K562 (cell line): ENCODE measurements around the gene KCP. TPM values are rescaled to one million over a fixed set of nuclear protein-coding genes. Genes with fewer than 3 reads are reported as not detected.

Source experiments
- ATF7 ChIP-seq: fragments of 450-650 bp; IDR thresholded peaks from 2 replicates; pipeline ENCODE4 v1.7.1; 2014; ENCODE audit warnings: mild to moderate bottlenecking, moderate library complexity
- BCL6 ChIP-seq: fragments of 250-450 bp; sonication (Bioruptor Pico); IDR thresholded peaks from 2 replicates; pipeline ENCODE4 v1.4.0; 2020
- PCBP1 ChIP-seq: fragments of 200-400 bp; formaldehyde crosslinking; IDR thresholded peaks from 2 replicates; pipeline ENCODE4 v1.6.1; 2018; ENCODE audit warnings: mild to moderate bottlenecking, low read depth, low read length; ENCODE audit not compliant: poor library complexity, severe bottlenecking
- RAD21 ChIP-seq, 2 experiments: fragments of 250-450 bp in 1 of 2; fragments of 450-650 bp in 1 of 2; sonication (Bioruptor Pico) in 1 of 2; formaldehyde crosslinking in 1 of 2; IDR thresholded peaks in 1 of 2; conservative IDR thresholded peaks in 1 of 2; 2 replicates each; pipeline versions ENCODE4 v1.4.0 to v1.8.0; 2020 to 2022; ENCODE audit warnings: mild to moderate bottlenecking in 2 of 2, moderate library complexity in 1 of 2
- RB1 ChIP-seq: fragments of 450-650 bp; IDR thresholded peaks from 2 replicates; pipeline ENCODE4 v1.6.1; 2017; ENCODE audit warnings: low read depth, mild to moderate bottlenecking
- RBFOX2 ChIP-seq: fragments of 200-400 bp; formaldehyde crosslinking; IDR thresholded peaks from 2 replicates; pipeline ENCODE4 v1.6.1; 2017; ENCODE audit warnings: low read depth, mild to moderate bottlenecking, low read length, moderate library complexity
- RBM22 ChIP-seq: fragments of 200-400 bp; formaldehyde crosslinking; IDR thresholded peaks from 2 replicates; pipeline ENCODE4 v1.6.1; 2018; ENCODE audit warnings: low read length, low read depth; ENCODE audit not compliant: poor library complexity, severe bottlenecking
- SMARCA4 ChIP-seq: fragments of 450-650 bp; IDR thresholded peaks from 2 replicates; pipeline ENCODE4 v1.6.1; 2016
- TRIM28 ChIP-seq: fragments of 450-650 bp; IDR thresholded peaks from 2 replicates; pipeline ENCODE4 v1.6.1; 2017
- U2AF1 ChIP-seq: fragments of 200-400 bp; formaldehyde crosslinking; optimal IDR thresholded peaks from 2 replicates; pipeline ENCODE3; 2017; ENCODE audit warnings: mild to moderate bottlenecking, low read depth, low read length, moderate library complexity
- ZFX ChIP-seq: sonication (generic); formaldehyde crosslinking; IDR thresholded peaks from 2 replicates; pipeline ENCODE4 v1.8.0; 2022; ENCODE audit warnings: mild to moderate bottlenecking, missing genetic modification reagents, moderate library complexity
- ZNF24 ChIP-seq: fragments of 450-650 bp; IDR thresholded peaks from 2 replicates; pipeline ENCODE4 v1.6.1; 2016
- ZNF436 ChIP-seq: fragments of 250-450, 450-650 bp; sonication (Bioruptor Pico); formaldehyde crosslinking; IDR thresholded peaks from 2 replicates; pipeline ENCODE4 v1.7.0; 2020; ENCODE audit warnings: mild to moderate bottlenecking
- polyA plus RNA-seq, 8 experiments: library from polyadenylated mRNA; depleted of rRNA in 4 of 8; stranded (reverse) in 5 of 8; unstranded in 3 of 8; fragments of >200 nt; fragmentation: Nextera tagmentation in 2 of 8; fragmentation: Illumina TruSeq in 1 of 8; extraction: Ambion mirVana in 2 of 8; extraction: Trizol in 1 of 8; gene quantifications; 2 replicates each; pipeline versions ENCODE4 v1.2.1 to v1.2.3, GENCODE V29; 2011 to 2014; ENCODE audit warnings: inconsistent platforms in 1 of 8, missing spikeins in 1 of 8
- total RNA-seq, 7 experiments: library from RNA; depleted of rRNA in 6 of 7; stranded (reverse); fragments of >200 nt in 6 of 7; fragmentation: Illumina TruSeq in 2 of 7; extraction: Trizol in 2 of 7; gene quantifications; 2 replicates each; pipeline versions ENCODE4 v1.2.1 to v1.2.3, GENCODE V29; 2011 to 2021; ENCODE audit warnings: low replicate concordance in 1 of 7
- TF ChIP-seq, protein P1 (sequence below): sonication (generic); formaldehyde crosslinking; IDR thresholded peaks from 2 replicates; pipeline ENCODE4 v1.8.0; 2023; ENCODE audit warnings: mild to moderate bottlenecking, missing genetic modification reagents
- TF ChIP-seq, protein P2 (sequence below): fragments of 450-650 bp; formaldehyde crosslinking; IDR thresholded peaks from 2 replicates; pipeline ENCODE4 v1.4.0; 2020; ENCODE audit warnings: mild to moderate bottlenecking, moderate library complexity
- TF ChIP-seq, protein P3 (sequence below), 2 experiments: IDR thresholded peaks; 2 replicates each; pipeline ENCODE4 v1.6.1; 2011; ENCODE audit warnings: borderline replicate concordance in 1 of 2, control low read depth in 1 of 2, low read depth in 1 of 2, low read length in 1 of 2, mild to moderate bottlenecking in 1 of 2, mixed read lengths in 1 of 2, moderate library complexity in 1 of 2; ENCODE audit not compliant: insufficient read depth in 1 of 2, insufficient read length in 1 of 2, poor library complexity in 1 of 2, severe bottlenecking in 1 of 2; ENCODE audit errors: extremely low read depth in 1 of 2
- TF ChIP-seq, protein P4 (sequence below): conservative IDR thresholded peaks from 2 replicates; pipeline ENCODE4 v1.6.1; 2011; ENCODE audit warnings: low read depth, mild to moderate bottlenecking, low read length; ENCODE audit not compliant: control insufficient read depth
- TF ChIP-seq, protein P5 (sequence below): fragments of 450-650 bp; IDR thresholded peaks from 2 replicates; pipeline ENCODE4 v1.6.1; 2016; ENCODE audit warnings: low read depth, mild to moderate bottlenecking, moderate library complexity

Gene KCP
- total and polyA plus RNA-seq, 9 of the 15 experiments (the other 6 are each of a cell fraction or from before 2014, with no cell fraction given): 0.06 to 0.17 (median 0.12) TPM; not detected in 3

DNA sequence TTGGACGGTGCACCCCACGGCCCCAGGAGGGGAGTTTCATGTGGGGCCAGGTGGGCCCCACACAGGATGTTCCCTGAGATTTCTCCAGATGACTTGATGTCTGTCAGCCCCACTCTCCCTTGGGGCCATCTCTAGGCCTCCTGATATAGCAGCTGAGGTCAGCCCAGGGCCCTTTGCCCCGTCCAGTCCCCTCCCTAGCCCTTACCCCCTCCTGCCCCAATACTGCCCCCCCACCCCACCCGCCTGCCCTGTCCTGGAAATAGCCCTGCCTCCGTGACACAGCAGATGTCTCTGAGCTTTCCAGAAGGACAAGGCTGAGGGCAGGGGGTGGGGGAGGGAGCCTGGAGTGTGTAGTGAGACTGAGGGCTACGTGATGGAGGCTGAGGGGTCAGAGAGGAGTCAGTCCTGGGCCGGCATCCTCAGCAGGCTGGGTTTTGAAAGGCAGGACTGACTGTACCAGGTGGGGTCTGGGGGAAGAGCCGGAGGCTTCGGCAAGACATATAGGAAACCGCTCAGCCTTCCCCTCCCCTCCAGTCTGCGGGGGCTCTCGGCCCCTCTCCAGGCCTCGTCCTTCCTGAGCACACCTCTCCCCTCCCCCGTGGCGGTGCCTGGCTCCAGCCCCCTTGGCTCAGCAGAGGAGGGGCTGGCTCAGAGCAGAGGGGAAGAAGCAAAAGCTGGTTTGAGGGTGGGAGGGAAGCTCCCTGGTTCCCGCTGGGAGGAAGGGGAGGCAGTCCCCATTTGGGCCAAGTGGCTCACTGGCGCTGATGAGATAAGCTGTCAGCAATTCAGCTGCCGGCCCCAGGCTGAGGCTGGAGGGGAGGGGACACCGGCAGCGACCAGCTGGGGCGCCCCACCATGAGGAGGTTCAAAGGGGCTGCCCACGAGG lies 78.3 kb downstream of the KCP start (continued):
- TF ChIP-seq, protein P1, sequence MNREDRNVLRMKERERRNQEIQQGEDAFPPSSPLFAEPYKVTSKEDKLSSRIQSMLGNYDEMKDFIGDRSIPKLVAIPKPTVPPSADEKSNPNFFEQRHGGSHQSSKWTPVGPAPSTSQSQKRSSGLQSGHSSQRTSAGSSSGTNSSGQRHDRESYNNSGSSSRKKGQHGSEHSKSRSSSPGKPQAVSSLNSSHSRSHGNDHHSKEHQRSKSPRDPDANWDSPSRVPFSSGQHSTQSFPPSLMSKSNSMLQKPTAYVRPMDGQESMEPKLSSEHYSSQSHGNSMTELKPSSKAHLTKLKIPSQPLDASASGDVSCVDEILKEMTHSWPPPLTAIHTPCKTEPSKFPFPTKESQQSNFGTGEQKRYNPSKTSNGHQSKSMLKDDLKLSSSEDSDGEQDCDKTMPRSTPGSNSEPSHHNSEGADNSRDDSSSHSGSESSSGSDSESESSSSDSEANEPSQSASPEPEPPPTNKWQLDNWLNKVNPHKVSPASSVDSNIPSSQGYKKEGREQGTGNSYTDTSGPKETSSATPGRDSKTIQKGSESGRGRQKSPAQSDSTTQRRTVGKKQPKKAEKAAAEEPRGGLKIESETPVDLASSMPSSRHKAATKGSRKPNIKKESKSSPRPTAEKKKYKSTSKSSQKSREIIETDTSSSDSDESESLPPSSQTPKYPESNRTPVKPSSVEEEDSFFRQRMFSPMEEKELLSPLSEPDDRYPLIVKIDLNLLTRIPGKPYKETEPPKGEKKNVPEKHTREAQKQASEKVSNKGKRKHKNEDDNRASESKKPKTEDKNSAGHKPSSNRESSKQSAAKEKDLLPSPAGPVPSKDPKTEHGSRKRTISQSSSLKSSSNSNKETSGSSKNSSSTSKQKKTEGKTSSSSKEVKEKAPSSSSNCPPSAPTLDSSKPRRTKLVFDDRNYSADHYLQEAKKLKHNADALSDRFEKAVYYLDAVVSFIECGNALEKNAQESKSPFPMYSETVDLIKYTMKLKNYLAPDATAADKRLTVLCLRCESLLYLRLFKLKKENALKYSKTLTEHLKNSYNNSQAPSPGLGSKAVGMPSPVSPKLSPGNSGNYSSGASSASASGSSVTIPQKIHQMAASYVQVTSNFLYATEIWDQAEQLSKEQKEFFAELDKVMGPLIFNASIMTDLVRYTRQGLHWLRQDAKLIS (CRISPR knock-in tag): no peak
- TF ChIP-seq, protein P2, sequence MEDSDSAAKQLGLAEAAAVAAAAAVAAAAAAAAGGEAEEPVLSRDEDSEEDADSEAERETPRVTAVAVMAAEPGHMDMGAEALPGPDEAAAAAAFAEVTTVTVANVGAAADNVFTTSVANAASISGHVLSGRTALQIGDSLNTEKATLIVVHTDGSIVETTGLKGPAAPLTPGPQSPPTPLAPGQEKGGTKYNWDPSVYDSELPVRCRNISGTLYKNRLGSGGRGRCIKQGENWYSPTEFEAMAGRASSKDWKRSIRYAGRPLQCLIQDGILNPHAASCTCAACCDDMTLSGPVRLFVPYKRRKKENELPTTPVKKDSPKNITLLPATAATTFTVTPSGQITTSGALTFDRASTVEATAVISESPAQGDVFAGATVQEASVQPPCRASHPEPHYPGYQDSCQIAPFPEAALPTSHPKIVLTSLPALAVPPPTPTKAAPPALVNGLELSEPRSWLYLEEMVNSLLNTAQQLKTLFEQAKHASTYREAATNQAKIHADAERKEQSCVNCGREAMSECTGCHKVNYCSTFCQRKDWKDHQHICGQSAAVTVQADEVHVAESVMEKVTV (CRISPR knock-in tag): no peak
- TF ChIP-seq, protein P3, sequence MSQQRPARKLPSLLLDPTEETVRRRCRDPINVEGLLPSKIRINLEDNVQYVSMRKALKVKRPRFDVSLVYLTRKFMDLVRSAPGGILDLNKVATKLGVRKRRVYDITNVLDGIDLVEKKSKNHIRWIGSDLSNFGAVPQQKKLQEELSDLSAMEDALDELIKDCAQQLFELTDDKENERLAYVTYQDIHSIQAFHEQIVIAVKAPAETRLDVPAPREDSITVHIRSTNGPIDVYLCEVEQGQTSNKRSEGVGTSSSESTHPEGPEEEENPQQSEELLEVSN (IDR thresholded peaks at IDR 0.05; ENCODE audit: borderline replicate concordance in 1 of 2, extremely low read depth in 1 of 2, insufficient read depth in 1 of 2, insufficient read length in 1 of 2, low read depth in 1 of 2, low read length in 1 of 2, poor library complexity in 1 of 2, severe bottlenecking in 1 of 2): peak; percentile 19 to 27
- TF ChIP-seq, protein P4, sequence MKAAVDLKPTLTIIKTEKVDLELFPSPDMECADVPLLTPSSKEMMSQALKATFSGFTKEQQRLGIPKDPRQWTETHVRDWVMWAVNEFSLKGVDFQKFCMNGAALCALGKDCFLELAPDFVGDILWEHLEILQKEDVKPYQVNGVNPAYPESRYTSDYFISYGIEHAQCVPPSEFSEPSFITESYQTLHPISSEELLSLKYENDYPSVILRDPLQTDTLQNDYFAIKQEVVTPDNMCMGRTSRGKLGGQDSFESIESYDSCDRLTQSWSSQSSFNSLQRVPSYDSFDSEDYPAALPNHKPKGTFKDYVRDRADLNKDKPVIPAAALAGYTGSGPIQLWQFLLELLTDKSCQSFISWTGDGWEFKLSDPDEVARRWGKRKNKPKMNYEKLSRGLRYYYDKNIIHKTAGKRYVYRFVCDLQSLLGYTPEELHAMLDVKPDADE: peak; percentile 77
- TF ChIP-seq ZNF24 (peak; percentile 31; the same call in 1 of the 2 replicates), PCBP1 (no peak), TRIM28 (no peak), ZFX (0 out of 2 replicates have a peak, but pooled peaks have one; percentile 37), RAD21 (CRISPR knock-in tag; conservative IDR thresholded peaks at IDR 0.05 in 1 of 2, IDR thresholded peaks at IDR 0.05 in 1 of 2) (peak in 1 of 2 experiments; percentile 42; a peak in 1 of 4 replicates), RBM22 (peak; percentile 17), RBFOX2 (peak; percentile 81), U2AF1 (no peak), SMARCA4 (peak; percentile 77), RB1 (peak; percentile 5; the same call in 1 of the 2 replicates), BCL6 (CRISPR knock-in tag) (no peak), ATF7 (peak; percentile 66; the same call in 1 of the 2 replicates), ZNF436 (CRISPR knock-in tag) (no peak)
- TF ChIP-seq, protein P5, sequence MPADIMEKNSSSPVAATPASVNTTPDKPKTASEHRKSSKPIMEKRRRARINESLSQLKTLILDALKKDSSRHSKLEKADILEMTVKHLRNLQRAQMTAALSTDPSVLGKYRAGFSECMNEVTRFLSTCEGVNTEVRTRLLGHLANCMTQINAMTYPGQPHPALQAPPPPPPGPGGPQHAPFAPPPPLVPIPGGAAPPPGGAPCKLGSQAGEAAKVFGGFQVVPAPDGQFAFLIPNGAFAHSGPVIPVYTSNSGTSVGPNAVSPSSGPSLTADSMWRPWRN: no peak
